Measurements from ENCODE around the gene IARS1. TPM values are rescaled to one million over a fixed set of nuclear protein-coding genes. Genes with fewer than 3 reads are reported as not detected.

The IARS1 gene
- total and polyA plus RNA-seq, 2 of the 4 experiments (the other 2 are of a cell fraction) = 85.3 to 414 TPM

GRCh38 chr9:92333282-92333634 lies 39.8 kb upstream of the IARS1 start:
- intact Hi-C loops (cut with micrococcal nuclease) (no loop called here), dilution Hi-C loops (cut with HindIII; ENCODE audit: low sequenced_read_pairs, unreplicated experiment) (no loop called here), in situ Hi-C loops (cut with MboI; ENCODE audit: low sequenced_read_pairs) (loop anchor here (5.0 to 25.0 kb wide), 2 partner anchors 104 to 454 kb away; no protein-coding TSS in a partner anchor)
- Histone ChIP-seq H3K14ac (replicated peaks; ENCODE audit: low read depth, low read length) (no peak overlapping the region), H3K23ac (ENCODE audit: low read depth, low read length) (no peak overlapping the region), H4K20me1 (ENCODE audit: insufficient read depth, low read length) (no peaks in the 10 kb centered on the region), H4K91ac (ENCODE audit: insufficient read depth, low read depth, low read length) (no peak overlapping the region), H4K5ac (ENCODE audit: low read depth, low read length) (no peak overlapping the region), H3K9me1 (ENCODE audit: insufficient read depth, low read length) (no peaks in the 10 kb centered on the region), H2BK15ac (ENCODE audit: low read depth, low read length) (no peak overlapping the region), H2BK5ac (ENCODE audit: low read depth, low read length, poor library complexity, severe bottlenecking) (no peak overlapping the region), H2BK120ac (ENCODE audit: low read depth, low read length) (no peak overlapping the region), H3K18ac (ENCODE audit: low read depth, low read length) (no peak overlapping the region), H3K56ac (ENCODE audit: extremely low read depth, insufficient read depth, low read length) (no peak overlapping the region), H3K9ac (ENCODE audit: low read depth, low read length) (no peak overlapping the region), H2AK5ac (ENCODE audit: low read depth, low read length) (no peak overlapping the region), H3K27ac (ENCODE audit: insufficient read depth, low read length) (no peak overlapping the region; the same call in 1 of the 2 replicates), H2AFZ (replicated peaks; ENCODE audit: low read length, poor library complexity) (no peak overlapping the region), H4K8ac (ENCODE audit: low read depth in 2 of 2, low read length in 2 of 2) (no peak overlapping the region), H3K27me3 (ENCODE audit: control insufficient read depth, insufficient read depth, low read length) (no peaks in the 10 kb centered on the region), H3K4me1 (ENCODE audit: control insufficient read depth, insufficient read depth, low read length) (no peaks in the 10 kb centered on the region; the same call in 1 of the 2 replicates), H2AK9ac (replicated peaks; ENCODE audit: low read depth, low read length, poor library complexity) (no peak overlapping the region), H3K9me3 (ENCODE audit: control insufficient read depth, insufficient read depth, low read length) (no peaks in the 10 kb centered on the region), H3K36me3 (ENCODE audit: control insufficient read depth, insufficient read depth, low read length) (no peaks in the 10 kb centered on the region), H2BK20ac (ENCODE audit: low read depth, low read length) (no peak overlapping the region), H3K79me1 (ENCODE audit: low read depth in 1 of 2, low read length in 2 of 2) (peaks cover 0 to 3% of the 10 kb centered on the region in 2 experiments; a peak in 1 of 4 replicates), H3K4me2 (ENCODE audit: low read depth, low read length) (no peak overlapping the region), H3K4me3 (ENCODE audit: insufficient read depth, low read depth, low read length) (no peak overlapping the region), H3K4ac (ENCODE audit: low read depth, low read length) (no peak overlapping the region)
- ChIA-PET POLR2A (ENCODE audit: unreplicated experiment) (no interaction called here), CTCF (interaction anchor here (1.3 kb wide), 1 partner anchor 10 kb away, joined by 4 read pairs; no protein-coding TSS in a partner anchor)
- no TSS peak for BruUV-seq (replicated peaks)
- no peak for ATAC-seq (ENCODE audit: low read depth)
- no peak for DNase-seq
- no peak for TF ChIP-seq CTCF (conservative IDR thresholded peaks at IDR 0.05; ENCODE audit: low read depth, low read length)
- no peak for TF ChIP-seq USF2 (IDR thresholded peaks at IDR 0.05; ENCODE audit: low read depth, low read length)
- no peak for TF ChIP-seq RFX5 (IDR thresholded peaks at IDR 0.05; ENCODE audit: low read depth, low read length)
- no peak for TF ChIP-seq BHLHE40 (IDR thresholded peaks at IDR 0.05; ENCODE audit: low read depth, low read length)
- TF ChIP-seq SMC3 (IDR thresholded peaks at IDR 0.05; ENCODE audit: low read depth, low read length) = no peak
- no peak for TF ChIP-seq POLR2A (IDR thresholded peaks at IDR 0.05; ENCODE audit: low read depth, low read length)
- TF ChIP-seq MXI1 (IDR thresholded peaks at IDR 0.05; ENCODE audit: borderline replicate concordance, low read depth, low read length) = no peak
- TF ChIP-seq RAD21 (IDR thresholded peaks at IDR 0.05; ENCODE audit: low read length) = no peak
- no peak for TF ChIP-seq CHD1 (IDR thresholded peaks at IDR 0.05; ENCODE audit: low read depth, low read length)
- no peak for TF ChIP-seq ELK1 (IDR thresholded peaks at IDR 0.05; ENCODE audit: borderline replicate concordance, low read depth, low read length)
- no peak for TF ChIP-seq NFE2L2 (IDR thresholded peaks at IDR 0.05; ENCODE audit: low read depth, low read length)
- no peak for TF ChIP-seq CEBPB (IDR thresholded peaks at IDR 0.05; ENCODE audit: low read depth, low read length)
- no peak for TF ChIP-seq MAFK (IDR thresholded peaks at IDR 0.05; ENCODE audit: low read depth, low read length)
- TF ChIP-seq MAZ (IDR thresholded peaks at IDR 0.05; ENCODE audit: borderline replicate concordance, low read depth, low read length) = no peak
- no peak for TF ChIP-seq RCOR1 (IDR thresholded peaks at IDR 0.05; ENCODE audit: insufficient replicate concordance, low read length)
- no peak for TF ChIP-seq FOS (IDR thresholded peaks at IDR 0.05; ENCODE audit: low read depth, low read length)
- WGBS, 2 experiments (ENCODE audit: extremely low coverage in 2 of 2, insufficient read length in 1 of 2) = 88% methylated on average over 2 of the region's 2 CpGs; no CpG with 5 or more reads in 1 of the 2 experiments
